SH-SY5Y (cell line): ENCODE results near the gene NFATC2.

ENCODE experiments used
- GATA2 ChIP-seq: IDR thresholded peaks from 2 replicates; pipeline ENCODE4 v1.6.1; 2011; ENCODE audit warnings: mild to moderate bottlenecking, low read depth, low read length
- GATA3 ChIP-seq: IDR thresholded peaks from 2 replicates; pipeline ENCODE4 v1.6.1; 2011; ENCODE audit warnings: low read depth, mild to moderate bottlenecking, low read length, moderate library complexity

NFATC2 gene

GRCh38 chr20:51542571-51543421 is at the start of gene NFATC2:
Gene NFATC2, minus strand, starts transcription at chr20:51542719. Its CDS starts 220 bp downstream, at chr20:51542499.
- TF ChIP-seq GATA3 (no peak), GATA2 (no peak)

GRCh38 chr20:51591871-51592270 is 49.4 kb upstream of the NFATC2 start:
- TF ChIP-seq GATA2, result no peak
- no peak for TF ChIP-seq GATA3

- TF ChIP-seq GATA3, result no peak
These were observed 46.2 kb upstream of the NFATC2 start for GRCh38 chr20:51588762-51589161.

GRCh38 chr20:51587145-51587544 is 44.6 kb upstream of the NFATC2 start:
- TF ChIP-seq GATA2 (no peak), GATA3 (no peak)

- no peak for TF ChIP-seq GATA2
- TF ChIP-seq GATA3, result no peak
These were observed 43.5 kb upstream of the NFATC2 start for GRCh38 chr20:51586005-51586440.

- TF ChIP-seq GATA3 (no peak), GATA2 (no peak)
These were observed 42.6 kb upstream of the NFATC2 start for GRCh38 chr20:51585148-51585547.

- no peak for TF ChIP-seq GATA2
These were observed 42.2 kb upstream of the NFATC2 start for GRCh38 chr20:51584737-51585136.

- TF ChIP-seq GATA2, result no peak
- no peak for TF ChIP-seq GATA3
These were observed 41.6 kb upstream of the NFATC2 start for GRCh38 chr20:51584116-51584515.

GRCh38 chr20:51583499-51583898 is 41.0 kb upstream of the NFATC2 start:
- TF ChIP-seq GATA3, result no peak

GRCh38 chr20:51583073-51583472 is 40.6 kb upstream of the NFATC2 start:
- no peak for TF ChIP-seq GATA3
- TF ChIP-seq GATA2, result no peak

GRCh38 chr20:51581571-51581970 is 39.1 kb upstream of the NFATC2 start:
- TF ChIP-seq GATA3 (no peak), GATA2 (no peak)

- no peak for TF ChIP-seq GATA2
- no peak for TF ChIP-seq GATA3
These were observed 36.6 kb upstream of the NFATC2 start for GRCh38 chr20:51579137-51579536.

GRCh38 chr20:51578145-51578459 is 35.6 kb upstream of the NFATC2 start:
- TF ChIP-seq GATA2 (no peak), GATA3 (no peak)

- TF ChIP-seq GATA3, result no peak
- TF ChIP-seq GATA2, result no peak
These were observed 35.1 kb upstream of the NFATC2 start for GRCh38 chr20:51577432-51578144.

GRCh38 chr20:51575486-51575885 is 33.0 kb upstream of the NFATC2 start:
- TF ChIP-seq GATA2 (no peak), GATA3 (no peak)
